Hindlimb muscle (tissue), 1 donor: ENCODE results near the gene RCAN1. TPM values are rescaled to one million over a fixed set of nuclear protein-coding genes. Genes with fewer than 3 reads are reported as not detected.

ENCODE experiments used
- DNase-seq: peaks from one replicate; pipeline ENCODE4 v3.0.0-alpha.2; 2013
- polyA plus RNA-seq: library from polyadenylated mRNA; unstranded; fragments of 120-200 nt; gene quantifications from one replicate; pipeline ENCODE4 v1.2.1, GENCODE V29; 2013; ENCODE audit not compliant: insufficient read length

Gene RCAN1
- polyA plus RNA-seq, 1 donor: 18.8 TPM

- no peak for DNase-seq
Observed at GRCh38 chr21:34598931-34599400, 15.9 kb downstream of the RCAN1 start.

GRCh38 chr21:34597406-34597805 lies 17.5 kb downstream of the RCAN1 start:
- DNase-seq: no peak

GRCh38 chr21:34596561-34597271 lies 18.2 kb downstream of the RCAN1 start:
- no peak for DNase-seq

GRCh38 chr21:34595457-34595856 lies 19.5 kb downstream of the RCAN1 start:
- no peak for DNase-seq

- DNase-seq: no peak
Observed at GRCh38 chr21:34594566-34595234, 20.2 kb downstream of the RCAN1 start.

- no peak for DNase-seq
Observed at GRCh38 chr21:34593954-34594531, 20.9 kb downstream of the RCAN1 start.

GRCh38 chr21:34593423-34593822 lies 21.5 kb downstream of the RCAN1 start:
- DNase-seq: no peak

GRCh38 chr21:34592120-34592955 lies 22.6 kb downstream of the RCAN1 start:
- DNase-seq: peak; percentile 30

GRCh38 chr21:34590520-34590919 lies 24.4 kb downstream of the RCAN1 start:
- no peak for DNase-seq

- DNase-seq: no peak
Observed at GRCh38 chr21:34589511-34590282, 25.2 kb downstream of the RCAN1 start.

- no peak for DNase-seq
Observed at GRCh38 chr21:34583926-34584563, 30.9 kb downstream of the RCAN1 start.

GRCh38 chr21:34582506-34583150 lies 32.3 kb downstream of the RCAN1 start:
- DNase-seq: no peak

- DNase-seq: peak; percentile 32
Observed at GRCh38 chr21:34580181-34580700, 34.7 kb downstream of the RCAN1 start.

- DNase-seq: no peak
Observed at GRCh38 chr21:34579411-34579810, 35.5 kb downstream of the RCAN1 start.

GRCh38 chr21:34576041-34576511 lies 38.8 kb downstream of the RCAN1 start:
- no peak for DNase-seq

- no peak for DNase-seq
Observed at GRCh38 chr21:34574601-34575529, 40.0 kb downstream of the RCAN1 start.

GRCh38 chr21:34571994-34572393 lies 42.9 kb downstream of the RCAN1 start:
- DNase-seq: no peak

GRCh38 chr21:34570313-34570712 lies 44.6 kb downstream of the RCAN1 start:
- DNase-seq: no peak

GRCh38 chr21:34569381-34569979 lies 45.4 kb downstream of the RCAN1 start:
- no peak for DNase-seq
